GM21447 (cell line): ENCODE measurements around the gene URM1.

Experiments used
- ATAC-seq: cut with Tn5 transposase; IDR thresholded peaks from one replicate; pipeline ENCODE4 v1.9.1; 2021; ENCODE audit not compliant: unreplicated experiment

URM1 gene

GRCh38 chr9:128384801-128385495 lies 13.8 kb downstream of the URM1 start:
- ATAC-seq = no peak

- ATAC-seq = no peak
These were observed 14.6 kb downstream of the URM1 start for GRCh38 chr9:128385496-128386460.

- no peak for ATAC-seq
These were observed 17.0 kb downstream of the URM1 start for GRCh38 chr9:128388150-128388549.

GRCh38 chr9:128389395-128390149 lies 18.4 kb downstream of the URM1 start:
- no peak for ATAC-seq

GRCh38 chr9:128390150-128390812 lies 19.1 kb downstream of the URM1 start:
- ATAC-seq = no peak

- no peak for ATAC-seq
These were observed 19.9 kb downstream of the URM1 start for GRCh38 chr9:128390813-128391711.

GRCh38 chr9:128391956-128392301 lies 20.8 kb downstream of the URM1 start:
- ATAC-seq = no peak

GRCh38 chr9:128392302-128393144 lies 21.3 kb downstream of the URM1 start:
- ATAC-seq = no peak

- no peak for ATAC-seq
These were observed 22.1 kb downstream of the URM1 start for GRCh38 chr9:128393145-128393775.

- ATAC-seq = no peak
These were observed 22.8 kb downstream of the URM1 start for GRCh38 chr9:128393970-128394369.

- no peak for ATAC-seq
These were observed 23.4 kb downstream of the URM1 start for GRCh38 chr9:128394379-128395168.

- ATAC-seq = no peak
These were observed 25.9 kb downstream of the URM1 start for GRCh38 chr9:128396970-128397613.

GRCh38 chr9:128397831-128398230 lies 26.7 kb downstream of the URM1 start:
- ATAC-seq = no peak

GRCh38 chr9:128399861-128400260 lies 28.7 kb downstream of the URM1 start:
- ATAC-seq = no peak

- ATAC-seq = no peak
These were observed 33.4 kb downstream of the URM1 start for GRCh38 chr9:128404560-128404959.

- ATAC-seq = no peak
These were observed 34.1 kb downstream of the URM1 start for GRCh38 chr9:128405077-128405779.

- no peak for ATAC-seq
These were observed 34.6 kb downstream of the URM1 start for GRCh38 chr9:128405780-128406171.
